ENCODE results near the gene TTC39A. TPM values are rescaled to one million over a fixed set of nuclear protein-coding genes. Genes with fewer than 3 reads are reported as not detected.
"Not testable (repeated sequence)": the region's sequence is repeated elsewhere in the genome, so short reads cannot be mapped to it uniquely, and the experiment has no call there.

TTC39A gene
- total RNA-seq, 2 experiments from 2014 or later = 0.33 TPM; not detected in 1

- CTCF ChIA-PET = interaction anchor here (2.3 kb wide), 1 partner anchor 21 kb away, joined by 12 read pairs; no protein-coding TSS in a partner anchor
- no peak for DNase-seq
- no peak overlapping the region for H3K4me3 Mint-ChIP-seq
- no peak for ATAC-seq
- peaks cover 11% of the 10 kb centered on the region for H3K36me3 Mint-ChIP-seq
- H3K27me3 Mint-ChIP-seq = no peaks in the 10 kb centered on the region
- H3K27ac Mint-ChIP-seq = no peak overlapping the region
- peaks cover 10% of the 10 kb centered on the region for H3K4me1 Mint-ChIP-seq
- no peaks in the 10 kb centered on the region for H3K9me3 Mint-ChIP-seq (ENCODE audit: low read depth)
Observed at GRCh38 chr1:51276286-51276685, 54.1 kb downstream of the TTC39A start.

DNA sequence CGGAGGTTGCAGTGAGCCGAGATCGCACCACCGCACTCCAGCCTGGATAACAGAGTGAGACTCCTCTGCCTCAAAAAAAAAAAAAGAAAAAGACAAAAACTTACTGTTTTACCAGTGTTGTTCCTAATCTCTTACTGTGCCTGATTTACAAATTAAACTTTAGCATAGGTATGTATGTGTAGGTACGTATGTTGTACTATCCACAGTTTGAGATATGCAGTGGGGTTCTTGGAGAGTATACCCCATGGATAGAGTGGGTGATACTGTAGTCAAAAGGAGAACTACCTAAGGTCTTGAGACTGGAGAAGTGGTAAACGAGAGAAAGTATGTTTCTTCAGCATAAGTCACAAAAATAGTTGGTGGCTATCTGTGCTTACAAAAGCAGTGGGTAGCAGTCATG, 55.7 kb downstream of the TTC39A start:
- Mint-ChIP-seq H3K9me3 (ENCODE audit: low read depth) (no peaks in the 10 kb centered on the region), H3K4me1 (peaks cover 14% of the 10 kb centered on the region), H3K27ac (no peak overlapping the region), H3K36me3 (peaks cover 23% of the 10 kb centered on the region), H3K27me3 (no peaks in the 10 kb centered on the region), H3K4me3 (no peak overlapping the region)
- ATAC-seq = no peak
- CTCF ChIA-PET = no interaction called here
- no peak for DNase-seq

GRCh38 chr1:51272916-51273315, 57.4 kb downstream of the TTC39A start:
- no peaks in the 10 kb centered on the region for H3K9me3 Mint-ChIP-seq (ENCODE audit: low read depth)
- no peaks in the 10 kb centered on the region for H3K27me3 Mint-ChIP-seq
- no peak overlapping the region for H3K4me3 Mint-ChIP-seq
- CTCF ChIA-PET = no interaction called here
- peaks cover 23% of the 10 kb centered on the region for H3K4me1 Mint-ChIP-seq
- peaks cover 29% of the 10 kb centered on the region for H3K36me3 Mint-ChIP-seq
- no peak overlapping the region for H3K27ac Mint-ChIP-seq
- DNase-seq = no peak
- no peak for ATAC-seq

GRCh38 chr1:51270751-51271150, 59.6 kb downstream of the TTC39A start:
- CTCF ChIA-PET = interaction anchor here (1.0 kb wide), 1 partner anchor 26 kb away, joined by 3 read pairs; no protein-coding TSS in a partner anchor
- H3K36me3 Mint-ChIP-seq = peaks cover 29% of the 10 kb centered on the region
- no peak overlapping the region for H3K4me3 Mint-ChIP-seq
- H3K27ac Mint-ChIP-seq = no peak overlapping the region
- no peak for DNase-seq
- ATAC-seq = no peak
- H3K27me3 Mint-ChIP-seq = no peaks in the 10 kb centered on the region
- H3K4me1 Mint-ChIP-seq = peaks cover 38% of the 10 kb centered on the region
- no peaks in the 10 kb centered on the region for H3K9me3 Mint-ChIP-seq (ENCODE audit: low read depth)

GRCh38 chr1:51268634-51269033, 61.7 kb downstream of the TTC39A start:
- peaks cover 27% of the 10 kb centered on the region for H3K36me3 Mint-ChIP-seq
- CTCF ChIA-PET = interaction anchor here (0.8 to 2.0 kb wide), 3 partner anchors 12 to 80 kb away, joined by 3 to 8 read pairs (median 4); no protein-coding TSS in a partner anchor
- H3K4me3 Mint-ChIP-seq = peak overlapping the region; percentile 26
- H3K27me3 Mint-ChIP-seq = no peaks in the 10 kb centered on the region
- H3K9me3 Mint-ChIP-seq (ENCODE audit: low read depth) = no peaks in the 10 kb centered on the region
- H3K27ac Mint-ChIP-seq = peak overlapping the region; percentile 75
- peaks cover 41% of the 10 kb centered on the region for H3K4me1 Mint-ChIP-seq
- no peak for DNase-seq
- ATAC-seq = no peak

DNA sequence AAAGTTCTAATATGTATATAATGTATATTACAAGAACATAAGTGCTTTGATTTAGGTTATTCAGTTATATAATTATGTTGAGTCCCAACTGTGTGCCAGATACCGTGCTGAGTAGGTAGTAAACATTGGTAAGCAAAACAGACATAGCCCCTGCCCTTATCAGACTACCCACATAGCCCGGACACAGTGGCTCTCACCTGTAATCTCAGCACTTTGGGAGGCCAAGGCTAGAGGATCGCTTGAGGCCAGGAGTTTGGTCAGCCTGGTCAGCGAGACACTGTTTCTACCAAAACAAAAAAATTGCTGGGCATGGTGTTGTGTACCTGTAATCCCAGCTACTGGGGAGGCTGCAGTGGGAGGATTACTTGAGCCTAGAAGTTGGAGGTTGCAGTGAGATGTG, 63.6 kb downstream of the TTC39A start:
- DNase-seq (no peak), ATAC-seq (no peak)
- CTCF ChIA-PET = interaction anchor here (0.6 to 2.0 kb wide), 2 partner anchors 30 to 78 kb away, joined by 3 to 8 read pairs; no protein-coding TSS in a partner anchor
- H3K4me3 Mint-ChIP-seq = no peak overlapping the region
- H3K27me3 Mint-ChIP-seq = no peaks in the 10 kb centered on the region
- H3K4me1 Mint-ChIP-seq = peaks cover 36% of the 10 kb centered on the region
- H3K9me3 Mint-ChIP-seq (ENCODE audit: low read depth) = no peaks in the 10 kb centered on the region
- H3K36me3 Mint-ChIP-seq = peaks cover 24% of the 10 kb centered on the region
- no peak overlapping the region for H3K27ac Mint-ChIP-seq

DNA sequence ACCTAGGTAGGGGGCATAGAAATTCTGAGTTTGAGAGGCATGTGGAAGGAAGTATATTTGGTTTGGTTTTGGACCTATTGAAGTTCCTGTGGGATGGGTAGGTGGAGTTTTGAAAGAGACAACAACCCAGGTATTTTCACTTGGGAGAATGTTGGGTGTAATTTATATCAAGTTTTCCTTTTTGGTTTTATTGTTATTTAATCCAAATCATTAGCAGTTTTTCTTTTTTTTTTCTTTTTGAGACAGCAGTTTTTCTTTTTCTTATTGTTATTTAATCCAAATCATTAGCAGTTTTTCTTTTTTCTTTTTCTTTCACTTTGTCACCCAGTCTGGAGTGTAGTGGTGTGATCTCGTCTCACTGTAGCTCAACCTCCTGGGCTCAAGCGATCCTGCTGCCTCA, 64.2 kb downstream of the TTC39A start:
- Mint-ChIP-seq H3K27ac (peak overlapping the region; percentile 69), H3K4me1 (peaks cover 38% of the 10 kb centered on the region), H3K4me3 (no peak overlapping the region), H3K36me3 (peaks cover 19% of the 10 kb centered on the region), H3K27me3 (no peaks in the 10 kb centered on the region), H3K9me3 (ENCODE audit: low read depth) (no peaks in the 10 kb centered on the region)
- CTCF ChIA-PET = no interaction called here
- DNase-seq (no peak), ATAC-seq (no peak)

- no peak overlapping the region for H3K27ac Mint-ChIP-seq
- DNase-seq = no peak
- ATAC-seq = no peak
- no peak overlapping the region for H3K4me3 Mint-ChIP-seq
- CTCF ChIA-PET = no interaction called here
- no peaks in the 10 kb centered on the region for H3K9me3 Mint-ChIP-seq (ENCODE audit: low read depth)
- H3K4me1 Mint-ChIP-seq = peaks cover 38% of the 10 kb centered on the region
- H3K36me3 Mint-ChIP-seq = peaks cover 14% of the 10 kb centered on the region
- H3K27me3 Mint-ChIP-seq = no peaks in the 10 kb centered on the region
Observed at GRCh38 chr1:51265618-51266017, 64.7 kb downstream of the TTC39A start.

- no peak overlapping the region for H3K4me3 Mint-ChIP-seq
- no peaks in the 10 kb centered on the region for H3K27me3 Mint-ChIP-seq
- CTCF ChIA-PET = no interaction called here
- H3K36me3 Mint-ChIP-seq = peaks cover 4% of the 10 kb centered on the region
- ATAC-seq (no peak), DNase-seq (no peak)
- no peaks in the 10 kb centered on the region for H3K9me3 Mint-ChIP-seq (ENCODE audit: low read depth)
- H3K27ac Mint-ChIP-seq = no peak overlapping the region
- H3K4me1 Mint-ChIP-seq = peaks cover 39% of the 10 kb centered on the region
Observed at GRCh38 chr1:51264451-51264850, 65.9 kb downstream of the TTC39A start.

- H3K36me3 Mint-ChIP-seq = peaks cover 1% of the 10 kb centered on the region
- no peak overlapping the region for H3K27ac Mint-ChIP-seq
- H3K4me3 Mint-ChIP-seq = no peak overlapping the region
Observed at GRCh38 chr1:51263147-51263877, 67.0 kb downstream of the TTC39A start.

GRCh38 chr1:51255331-51255730, 75.0 kb downstream of the TTC39A start:
- no peak overlapping the region for H3K27ac Mint-ChIP-seq
- CTCF ChIA-PET = interaction anchor here (0.8 to 1.3 kb wide), 3 partner anchors 12 to 40 kb away, joined by 3 to 4 read pairs (median 4); no protein-coding TSS in a partner anchor

More at GRCh38 chr1:51263147-51263877, 67.0 kb downstream of the TTC39A start:
- H3K9me3 Mint-ChIP-seq (ENCODE audit: low read depth) = no peaks in the 10 kb centered on the region
- DNase-seq (no peak), ATAC-seq (no peak)
- H3K27me3 Mint-ChIP-seq = no peaks in the 10 kb centered on the region
- CTCF ChIA-PET = interaction anchor here (3.0 kb wide), 1 partner anchor 34 kb away, joined by 9 read pairs; no protein-coding TSS in a partner anchor
- peaks cover 33% of the 10 kb centered on the region for H3K4me1 Mint-ChIP-seq

GRCh38 chr1:51253691-51254090, 76.7 kb downstream of the TTC39A start:
- Mint-ChIP-seq H3K27ac (no peak overlapping the region), H3K36me3 (peaks cover 2% of the 10 kb centered on the region), H3K4me3 (no peak overlapping the region), H3K4me1 (peaks cover 6% of the 10 kb centered on the region), H3K9me3 (ENCODE audit: low read depth) (no peaks in the 10 kb centered on the region), H3K27me3 (no peaks in the 10 kb centered on the region)
- no peak for DNase-seq
- ATAC-seq = no peak
- CTCF ChIA-PET = no interaction called here

More at GRCh38 chr1:51255331-51255730, 75.0 kb downstream of the TTC39A start:
- no peak for ATAC-seq
- no peak for DNase-seq
- Mint-ChIP-seq H3K9me3 (ENCODE audit: low read depth) (no peaks in the 10 kb centered on the region), H3K4me3 (no peak overlapping the region), H3K27me3 (no peaks in the 10 kb centered on the region), H3K36me3 (peaks cover 2% of the 10 kb centered on the region), H3K4me1 (peaks cover 6% of the 10 kb centered on the region)

DNA sequence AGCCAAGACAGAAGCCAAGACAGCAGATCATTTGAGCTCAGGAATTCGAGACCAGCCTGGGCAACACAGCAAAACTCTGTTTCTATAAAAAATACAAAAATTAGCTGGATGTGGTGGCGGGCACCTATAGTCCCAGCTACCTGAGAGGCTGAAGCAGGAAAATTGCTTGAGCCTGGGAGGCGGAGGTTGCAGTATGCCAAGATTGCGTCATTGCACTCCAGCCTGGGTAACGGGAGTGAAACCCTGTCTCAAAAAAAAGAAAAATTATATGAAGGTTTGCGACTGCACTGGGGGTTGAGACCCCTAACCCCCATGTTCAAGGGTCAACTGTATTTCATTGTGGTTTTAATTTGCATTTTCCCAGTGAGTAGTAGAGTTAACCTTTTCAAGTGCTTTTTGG, 78.0 kb downstream of the TTC39A start:
- peaks cover 2% of the 10 kb centered on the region for H3K36me3 Mint-ChIP-seq
- H3K27me3 Mint-ChIP-seq = no peaks in the 10 kb centered on the region
- peaks cover 6% of the 10 kb centered on the region for H3K4me1 Mint-ChIP-seq
- no peak for ATAC-seq
- H3K9me3 Mint-ChIP-seq (ENCODE audit: low read depth) = no peaks in the 10 kb centered on the region
- no peak overlapping the region for H3K27ac Mint-ChIP-seq
- CTCF ChIA-PET = interaction anchor here (1.3 kb wide), 1 partner anchor 45 kb away, joined by 6 read pairs; no protein-coding TSS in a partner anchor
- H3K4me3 Mint-ChIP-seq = no peak overlapping the region
- no peak for DNase-seq

GRCh38 chr1:51251165-51251564, 79.2 kb downstream of the TTC39A start:
- not testable (repeated sequence) for H3K36me3 Mint-ChIP-seq; DNase-seq; H3K9me3 Mint-ChIP-seq (ENCODE audit: low read depth); ATAC-seq; H3K4me3 Mint-ChIP-seq; H3K27me3 Mint-ChIP-seq; H3K27ac Mint-ChIP-seq
- peaks cover 16% of the 10 kb centered on the region for H3K4me1 Mint-ChIP-seq
- CTCF ChIA-PET = interaction anchor here (1.3 kb wide), 1 partner anchor 46 kb away, joined by 6 read pairs; no protein-coding TSS in a partner anchor

Measured in activated CD8-positive, alpha-beta memory T cell treated with anti-CD3 and anti-CD28 coated beads, Interleukin-2, amount 10 ng/mL, durations not matched to agents 7 days and 5 days (primary cell).